HG02588 (cell line): Measurements from ENCODE around the gene FAS.
"Not testable (repeated sequence)": the region's sequence is repeated elsewhere in the genome, so short reads cannot be mapped to it uniquely, and the experiment has no call there.

ENCODE experiments used
- ATAC-seq: cut with Tn5 transposase; IDR thresholded peaks from one replicate; pipeline ENCODE4 v1.9.1; 2021; ENCODE audit warnings: mild to moderate bottlenecking, moderate library complexity; ENCODE audit not compliant: unreplicated experiment

The FAS gene

DNA sequence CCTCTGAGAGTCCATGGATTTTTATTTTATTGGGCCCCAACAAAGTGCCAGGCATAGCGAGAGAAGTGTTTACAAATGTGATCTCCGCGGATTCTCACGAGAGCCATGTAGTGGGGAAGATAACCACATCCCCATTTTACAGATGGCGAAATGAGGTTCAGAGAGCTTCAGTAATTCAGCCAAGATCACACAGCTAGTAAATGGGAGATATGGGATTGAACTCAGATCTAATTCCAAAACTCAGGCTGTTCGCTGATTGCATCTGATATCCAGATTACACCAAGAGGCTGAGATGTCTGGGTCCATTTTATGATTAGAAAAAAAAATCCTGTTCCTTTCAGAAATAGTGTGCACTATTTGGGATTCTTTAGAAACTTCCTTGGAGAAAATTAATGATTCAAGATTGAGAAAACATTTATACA lies 1.3 kb downstream of the FAS start:
- ATAC-seq, result no peak

DNA sequence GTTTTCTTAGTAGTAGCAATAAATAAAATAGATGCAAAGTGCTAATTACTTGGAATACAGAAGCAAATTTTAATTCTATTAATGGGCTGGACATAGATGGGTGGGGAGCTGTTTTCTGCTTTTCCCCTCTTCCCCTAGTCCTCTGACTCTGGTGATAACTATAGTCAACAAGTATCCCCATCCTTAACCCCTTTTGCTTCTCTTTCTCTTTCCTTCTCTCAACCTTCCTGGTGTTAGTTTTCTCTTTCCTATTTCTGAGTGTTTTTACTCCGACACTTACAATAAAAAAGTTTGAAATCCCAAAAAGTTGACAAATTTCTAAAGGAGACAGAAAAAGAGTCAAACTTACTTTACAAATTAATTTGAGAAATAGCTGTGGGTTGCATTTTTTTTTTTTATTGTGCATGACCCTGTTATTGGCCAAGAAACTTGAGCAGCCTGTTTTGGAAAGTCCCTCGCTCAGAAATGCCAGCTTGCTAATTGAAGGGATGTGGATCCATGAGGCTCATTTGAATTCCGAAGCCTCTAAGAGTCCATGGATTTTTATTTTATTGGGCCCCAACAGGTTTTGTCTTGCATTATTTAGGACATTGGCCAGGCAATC lies 2.4 kb downstream of the FAS start:
- no peak for ATAC-seq

DNA sequence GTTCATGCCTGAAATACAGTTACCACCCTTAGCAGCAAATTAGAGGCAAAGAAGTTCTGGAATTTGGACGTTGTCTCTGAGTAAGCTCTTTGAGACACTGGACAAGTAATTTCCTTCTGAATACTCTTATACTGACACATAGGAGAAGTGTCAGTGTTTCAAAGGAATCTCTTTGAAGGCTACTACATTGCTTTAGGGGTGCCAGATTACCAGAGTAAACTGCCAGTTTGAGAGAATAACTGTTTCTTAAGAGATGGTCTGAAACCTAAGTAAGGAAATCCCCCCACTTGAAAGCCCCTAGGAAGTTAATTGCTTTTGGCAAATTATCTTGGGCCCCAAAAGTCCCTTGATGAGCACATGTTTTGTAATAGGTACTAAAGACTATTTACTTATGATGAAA lies 3.4 kb downstream of the FAS start:
- ATAC-seq, result no peak

DNA sequence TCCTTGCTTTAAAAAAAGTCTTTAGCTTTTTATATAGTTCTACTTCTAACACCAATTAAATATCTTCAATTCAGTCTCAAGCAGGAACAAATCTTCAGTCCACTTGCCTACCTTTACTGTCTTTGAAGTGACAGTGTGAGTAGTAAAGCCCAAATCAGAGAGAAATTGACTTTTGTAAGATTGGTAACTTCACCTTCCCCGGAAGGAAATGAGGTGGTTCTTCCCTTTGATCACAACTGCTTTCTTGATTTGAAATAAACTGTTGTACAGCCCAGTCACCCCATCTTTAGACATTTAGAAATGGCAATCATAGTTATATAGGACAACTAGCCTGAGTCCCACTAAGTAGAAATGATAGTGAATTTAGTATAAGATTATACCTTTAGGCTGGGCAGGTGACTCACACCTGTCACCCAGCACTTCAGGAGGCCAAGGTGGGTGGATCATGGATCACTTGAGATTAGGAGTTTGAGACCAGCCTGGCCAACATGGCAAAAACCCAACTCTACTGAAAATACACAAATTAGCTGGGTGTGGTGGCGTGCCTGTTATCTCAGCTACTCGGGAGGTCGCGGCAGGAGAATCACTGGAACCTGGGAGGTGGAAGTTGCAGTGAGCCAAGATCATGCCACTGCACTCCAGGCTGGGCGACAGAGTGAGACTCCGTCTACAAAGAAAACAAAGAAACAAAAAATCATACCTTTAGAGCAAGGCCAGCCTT lies 4.7 kb downstream of the FAS start:
- no peak for ATAC-seq

DNA sequence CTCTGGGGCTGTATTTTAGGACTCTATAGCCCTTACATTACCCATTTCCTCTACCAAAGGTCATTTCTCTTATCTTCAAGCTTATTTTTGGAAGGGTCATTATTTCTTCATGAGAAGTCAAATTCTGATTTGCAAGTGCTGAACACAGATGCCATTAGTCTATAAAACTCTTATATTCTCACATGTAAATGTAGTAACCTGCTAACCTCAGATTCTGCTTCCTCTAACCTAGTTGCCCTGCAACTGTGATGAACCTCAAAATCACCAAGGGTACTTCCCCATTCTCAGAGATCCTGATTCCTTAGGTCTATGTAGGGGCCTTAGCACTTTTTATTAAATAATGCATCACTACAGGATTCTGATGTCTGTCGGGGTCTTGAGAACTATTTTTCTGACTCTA lies 6.3 kb downstream of the FAS start:
- ATAC-seq, result peak; percentile 50

DNA sequence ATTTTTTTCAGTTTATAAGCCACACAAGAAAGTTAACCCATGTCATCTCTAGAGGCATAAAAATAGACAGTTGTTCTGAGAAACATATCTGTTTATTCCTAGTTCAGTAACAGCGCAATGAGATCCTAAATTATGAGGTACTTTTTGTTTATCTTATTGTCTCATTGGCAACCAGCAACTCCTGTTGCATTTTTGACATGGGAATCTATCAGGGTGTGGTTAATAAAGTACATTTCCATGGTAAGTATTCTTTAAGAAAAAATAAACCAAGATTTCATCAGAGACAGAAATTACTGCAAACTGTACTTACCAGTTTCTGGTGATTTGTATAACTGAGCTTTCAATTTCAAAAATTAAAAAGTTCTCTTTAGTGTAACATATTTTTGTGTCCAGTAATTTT lies 9.0 kb downstream of the FAS start:
- no peak for ATAC-seq

DNA sequence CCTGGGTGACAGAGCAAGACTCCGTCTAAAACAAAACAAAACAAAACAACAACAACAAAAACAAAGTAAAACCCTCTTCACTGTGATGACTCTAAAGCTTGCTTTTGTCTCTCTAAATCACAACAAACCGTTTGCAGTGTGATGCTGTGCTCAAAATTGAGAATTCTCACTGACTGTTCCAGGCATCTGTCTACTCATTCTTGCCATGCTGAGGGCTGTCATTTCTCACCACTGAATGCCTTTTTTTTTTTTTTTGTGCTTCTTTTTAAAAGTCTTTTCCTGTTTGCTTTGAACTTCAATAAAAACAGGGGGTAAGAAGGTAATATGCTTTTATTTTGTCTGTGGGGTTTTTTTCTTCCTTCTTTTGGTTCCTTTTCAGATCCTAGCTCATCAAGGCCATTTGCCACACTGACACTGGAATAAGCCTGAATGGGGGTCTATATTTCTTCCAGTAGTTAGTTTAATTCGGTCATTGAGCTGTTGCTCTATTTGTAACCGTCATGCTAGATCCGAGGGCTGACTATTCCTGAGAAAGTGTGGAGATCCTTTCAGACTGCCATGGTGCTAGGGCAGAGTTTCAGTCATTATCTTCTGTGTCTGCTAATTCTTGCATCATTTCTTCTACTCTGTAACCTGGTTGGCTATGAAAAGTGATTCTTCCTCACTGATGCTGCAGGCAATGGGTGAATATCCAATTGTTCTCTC lies 10.6 kb downstream of the FAS start:
- no peak for ATAC-seq

DNA sequence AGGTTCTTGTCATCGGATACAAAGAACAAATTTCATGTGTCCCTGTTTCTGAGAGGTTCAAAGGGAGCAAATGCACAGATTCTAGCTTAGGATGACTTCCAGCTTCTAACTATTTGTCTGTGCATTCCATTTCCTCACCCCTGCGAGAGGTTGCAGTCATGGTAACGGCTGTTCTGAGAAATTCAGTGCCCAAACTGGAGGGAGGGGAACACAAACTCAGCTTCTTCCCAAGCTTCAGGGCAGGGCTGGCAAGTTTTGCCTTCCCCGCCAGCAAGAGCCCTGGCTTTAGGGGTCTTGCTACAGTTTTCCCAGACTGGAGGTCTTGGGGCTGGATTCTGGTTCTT lies 11.1 kb downstream of the FAS start:
- ATAC-seq, result no peak

DNA sequence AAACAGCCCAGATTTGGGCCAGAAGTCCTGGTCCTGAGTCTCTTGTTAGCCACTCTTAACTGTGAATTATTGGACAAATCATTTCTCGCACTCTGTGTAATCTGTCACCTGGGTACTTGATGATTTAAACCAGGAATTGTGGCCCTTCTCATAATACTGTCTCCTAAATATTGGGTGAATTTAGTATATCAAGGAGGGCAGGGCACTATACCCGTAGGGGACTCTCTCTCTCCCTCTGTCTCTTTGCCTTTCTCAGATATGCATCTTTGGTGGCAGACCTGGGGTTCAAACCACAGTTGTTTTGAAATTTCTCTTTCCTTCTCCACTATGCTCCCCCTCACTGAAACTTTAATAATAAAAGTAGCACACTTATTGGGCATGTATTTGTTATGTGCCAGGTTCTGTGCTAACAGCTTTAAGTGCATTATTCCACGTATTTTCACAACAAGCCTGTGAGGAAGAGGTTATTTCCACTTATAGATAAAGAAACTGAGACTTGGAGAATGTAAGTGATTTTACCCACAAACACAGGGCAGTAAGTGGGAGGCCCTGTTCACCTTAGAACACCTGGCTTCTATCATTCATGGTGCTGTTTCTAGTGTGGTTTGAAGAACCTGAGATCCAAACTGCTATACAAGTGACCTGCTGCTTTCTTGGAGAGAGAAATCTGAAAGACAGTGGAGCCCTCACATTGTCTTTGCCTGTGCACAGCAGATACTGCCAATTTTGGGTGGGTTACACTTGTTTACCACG lies 11.8 kb downstream of the FAS start:
- ATAC-seq, result no peak

DNA sequence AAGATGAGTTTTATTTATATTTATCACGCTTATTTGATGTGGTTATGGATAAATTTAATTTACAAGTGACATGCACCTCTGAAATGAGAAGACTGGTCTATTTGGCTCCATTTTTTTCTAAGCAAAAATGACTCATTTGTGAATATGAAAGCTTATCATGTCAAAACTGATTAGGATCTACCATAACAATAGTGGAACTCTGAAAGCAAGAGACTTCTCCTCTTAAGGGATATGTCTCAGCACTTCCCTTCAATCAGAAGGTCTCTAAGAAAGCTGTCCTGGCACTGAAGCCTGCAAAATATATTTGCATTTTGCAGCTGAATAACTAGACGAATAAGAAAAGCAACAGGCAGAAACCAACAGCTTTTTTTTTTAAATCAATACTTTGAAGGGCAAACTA lies 12.7 kb downstream of the FAS start:
- no peak for ATAC-seq

DNA sequence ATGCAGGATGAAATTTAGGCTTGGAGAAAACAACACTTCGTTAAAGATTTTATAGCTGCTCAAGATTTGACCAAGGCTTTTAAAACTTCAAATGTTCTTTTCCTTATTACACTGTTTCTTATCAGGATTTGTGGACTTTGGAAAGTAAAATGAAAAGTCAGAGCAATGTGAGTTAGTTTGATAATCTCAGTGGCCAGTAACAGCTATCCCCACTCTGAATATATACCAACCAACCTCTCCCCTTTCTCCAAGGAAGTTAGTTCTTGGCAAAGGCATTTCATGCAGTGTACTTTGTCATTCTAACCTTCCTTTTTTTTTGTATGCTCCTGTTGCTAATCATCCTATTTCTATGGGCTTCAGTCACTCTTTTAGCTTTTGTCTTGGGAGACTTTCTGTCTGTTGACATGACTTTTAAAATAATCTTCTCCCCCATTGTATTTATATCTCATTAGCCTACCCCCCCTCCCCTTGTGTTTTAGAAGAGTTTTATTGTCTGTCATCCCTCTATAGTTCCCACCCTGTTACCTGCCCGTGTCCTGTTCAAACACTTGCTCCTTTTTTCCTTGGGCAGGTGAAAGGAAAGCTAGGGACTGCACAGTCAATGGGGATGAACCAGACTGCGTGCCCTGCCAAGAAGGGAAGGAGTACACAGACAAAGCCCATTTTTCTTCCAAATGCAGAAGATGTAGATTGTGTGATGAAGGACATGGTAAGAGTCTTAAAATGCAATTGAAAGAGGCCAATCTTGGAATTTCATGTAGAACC lies 16.7 kb downstream of the FAS start:
- ATAC-seq, result no peak

DNA sequence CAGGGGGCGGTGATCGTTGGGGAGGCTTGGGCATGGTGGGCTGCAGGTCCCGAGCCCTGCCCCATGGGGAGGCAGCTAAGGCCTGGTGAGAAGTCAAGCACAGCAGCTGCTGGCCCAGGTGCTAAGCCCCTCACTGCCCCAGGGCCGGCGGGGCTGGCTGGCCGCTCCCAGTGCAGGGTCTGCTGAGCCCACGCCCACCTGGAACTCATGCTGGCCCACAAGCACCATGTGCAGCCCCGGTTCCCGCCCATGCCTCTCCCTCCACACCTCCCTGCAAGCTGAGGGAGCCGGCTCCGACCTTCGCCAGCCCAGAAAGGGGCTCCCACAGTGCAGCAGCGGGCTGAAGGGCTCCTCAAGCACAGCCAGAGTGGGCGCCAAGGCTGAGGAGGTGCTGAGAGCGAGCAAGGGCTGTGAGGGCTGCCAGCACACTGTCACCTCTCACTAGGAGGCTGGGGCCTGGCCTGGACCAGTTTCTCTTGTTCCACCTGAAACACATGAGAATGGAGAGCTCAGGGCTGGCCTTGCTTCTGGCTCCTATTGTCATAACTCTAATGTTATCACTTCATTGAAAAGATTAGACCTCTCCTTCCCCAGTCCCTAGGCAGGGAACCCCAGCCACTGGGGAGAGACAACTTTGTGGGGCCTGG lies 28.2 kb downstream of the FAS start:
- not testable (repeated sequence) for ATAC-seq

DNA sequence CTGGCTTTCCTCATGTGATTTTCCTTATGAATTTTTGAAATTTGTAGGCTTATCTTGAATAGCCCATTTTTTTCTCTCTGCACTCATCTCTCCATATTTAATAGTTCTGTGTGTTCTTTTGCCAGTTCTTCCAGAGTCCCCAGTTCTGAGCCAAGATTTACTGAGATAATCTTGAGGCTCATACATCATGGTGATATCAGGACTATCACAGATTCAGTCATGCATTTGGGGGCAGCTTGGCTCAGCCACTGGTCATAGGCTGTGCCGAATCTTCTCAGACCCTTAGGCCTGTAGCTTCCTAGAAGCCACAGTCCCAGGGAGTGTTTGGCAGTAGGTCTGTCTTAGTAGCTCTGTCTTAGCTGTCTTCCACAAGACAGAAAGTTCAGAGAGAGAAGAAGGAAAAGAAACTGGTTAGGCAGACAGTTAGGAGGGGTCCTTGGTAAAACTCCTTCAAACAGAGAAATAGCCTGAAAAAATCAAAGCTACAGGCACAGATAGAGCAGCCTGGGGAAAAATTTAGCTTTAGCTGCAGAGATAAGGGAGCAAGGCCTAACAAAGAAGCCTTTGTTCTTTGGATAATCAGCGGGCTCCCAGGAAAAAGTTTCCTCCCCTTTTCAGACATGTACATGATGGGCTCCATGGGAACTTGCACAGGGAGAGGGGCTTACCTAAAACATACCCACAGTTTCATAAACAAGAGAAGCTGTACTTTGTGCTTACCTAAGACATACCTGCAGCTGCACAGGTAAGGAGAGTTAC lies 29.1 kb downstream of the FAS start:
- no peak for ATAC-seq

DNA sequence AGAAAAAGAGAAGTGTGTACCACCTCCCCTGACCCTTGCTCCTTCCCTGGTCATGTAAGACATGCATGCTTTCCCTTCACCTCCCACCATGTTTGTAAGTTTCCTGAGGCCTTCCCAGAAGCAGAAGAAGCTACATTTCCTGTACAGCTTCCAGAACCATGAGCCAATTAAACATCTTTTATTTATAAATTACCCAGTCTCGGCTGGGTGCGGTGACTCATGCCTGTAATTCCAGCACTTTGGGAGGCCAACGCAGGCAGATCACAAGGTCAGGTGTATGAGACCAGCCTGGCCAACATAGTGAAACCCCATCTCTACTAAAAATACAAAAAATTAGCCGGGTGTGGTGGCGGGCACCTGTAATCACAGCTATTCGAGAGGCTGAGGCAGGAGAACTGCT lies 30.9 kb downstream of the FAS start:
- not testable (repeated sequence) for ATAC-seq

DNA sequence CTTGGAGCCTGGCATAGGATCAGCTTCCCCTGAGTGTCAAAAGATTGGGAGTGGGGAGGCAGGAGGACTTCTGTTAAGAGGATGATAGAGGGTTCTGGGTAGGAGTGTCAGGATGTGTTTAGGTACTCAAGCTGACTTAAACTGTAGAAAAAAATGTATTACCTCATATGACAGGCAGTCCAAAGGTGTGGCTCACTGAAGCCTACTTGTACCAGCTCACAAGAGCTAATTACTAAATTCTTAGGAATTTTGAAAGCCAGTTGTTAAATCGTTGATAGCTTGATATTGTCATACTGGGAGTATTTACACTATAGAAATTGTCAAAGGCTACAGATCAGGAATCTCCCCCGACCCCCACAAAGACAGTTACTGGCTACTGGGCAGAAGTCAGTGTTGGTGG lies 32.1 kb downstream of the FAS start:
- no peak for ATAC-seq

DNA sequence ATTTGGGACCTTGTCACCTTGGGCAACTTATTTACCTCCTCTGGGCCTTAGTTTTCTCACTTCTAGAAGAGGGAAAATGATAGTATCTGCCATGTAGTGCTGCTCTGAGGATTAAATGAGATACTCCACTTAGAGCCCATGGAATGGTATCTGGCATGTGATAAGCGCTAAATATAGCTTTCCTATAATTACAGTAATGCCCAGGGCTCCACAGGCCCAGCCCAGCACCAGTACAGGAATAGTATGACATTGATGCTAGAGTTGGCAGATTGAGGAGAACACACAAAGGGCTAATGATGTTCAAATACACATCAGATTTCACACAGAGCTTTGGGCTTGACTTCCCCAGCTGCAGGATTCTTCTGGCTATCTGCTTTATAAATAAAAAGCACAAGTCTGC lies 34.9 kb downstream of the FAS start:
- no peak for ATAC-seq

DNA sequence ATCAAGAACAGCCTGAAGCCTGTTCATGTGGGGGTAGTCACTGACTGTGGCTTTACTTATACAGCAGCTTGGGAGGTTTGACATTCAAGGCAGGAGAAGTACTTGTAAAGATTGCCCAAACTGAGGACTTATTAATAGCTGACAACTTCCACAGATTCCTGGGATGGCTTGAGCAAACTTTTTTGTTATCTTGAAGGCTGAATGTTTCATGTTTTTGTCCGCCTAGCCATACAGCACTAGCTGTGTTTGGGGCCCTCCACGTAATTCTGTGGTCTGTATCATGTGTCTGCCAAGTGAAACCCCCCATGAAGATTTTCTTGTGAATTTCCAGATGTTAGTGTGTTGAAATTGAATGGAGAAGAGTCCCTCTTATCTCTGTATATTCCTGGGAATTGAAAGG lies 38.6 kb downstream of the FAS start:
- ATAC-seq, result no peak

DNA sequence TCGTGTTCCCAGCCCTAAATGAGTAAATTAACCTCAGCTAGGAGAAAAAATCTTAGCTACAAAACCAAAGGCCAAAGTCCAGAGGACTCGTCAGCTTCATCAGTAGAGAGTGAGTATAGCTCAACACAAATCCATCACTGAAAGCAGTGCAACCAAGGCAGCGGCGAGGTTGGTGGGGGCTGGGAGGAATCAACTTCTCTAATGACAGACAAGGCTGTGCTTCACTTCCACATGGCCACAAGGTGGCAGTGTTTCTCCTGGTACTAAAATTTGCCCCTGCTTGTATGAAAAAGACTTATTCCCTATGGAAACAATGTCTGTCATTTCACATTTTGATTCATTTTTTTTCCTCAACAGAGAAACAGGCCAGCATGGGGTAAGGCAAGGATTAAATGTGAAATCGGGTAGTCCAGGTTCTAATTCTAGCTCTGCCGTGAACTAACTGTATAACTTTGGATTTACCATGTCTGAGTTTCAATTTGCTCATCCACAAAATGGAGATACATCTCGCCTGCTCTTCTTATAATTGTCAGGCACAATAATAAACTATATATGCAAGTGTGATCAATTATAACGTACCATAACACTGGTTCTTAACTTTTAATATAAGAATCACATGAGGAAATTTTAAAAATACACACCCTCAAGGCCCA lies 39.3 kb downstream of the FAS start:
- no peak for ATAC-seq

DNA sequence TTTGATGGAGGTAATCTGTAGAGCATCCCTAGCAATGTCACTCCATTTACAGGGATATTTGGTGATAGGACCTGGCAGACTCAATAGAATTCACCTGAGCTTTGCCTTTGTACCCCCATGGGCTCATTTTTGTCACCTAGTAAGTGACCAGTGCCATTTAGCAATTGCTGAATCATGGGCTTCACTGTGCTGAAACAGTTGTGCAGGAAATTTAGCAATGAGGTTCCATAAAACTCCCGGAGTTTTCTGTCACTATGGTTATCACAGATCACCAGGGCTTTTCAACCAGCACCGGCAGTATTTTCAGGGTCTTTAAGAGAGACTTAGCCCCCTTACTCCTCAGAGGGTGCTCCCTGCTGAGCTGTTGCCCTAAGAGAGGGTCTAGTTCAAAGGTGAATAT lies 40.2 kb downstream of the FAS start:
- no peak for ATAC-seq
